SJSA1 (cell line): Measurements from ENCODE around the gene PEPD. TPM values are rescaled to one million over a fixed set of nuclear protein-coding genes. Genes with fewer than 3 reads are reported as not detected.

ENCODE experiments used
- DNase-seq, 2 experiments: peaks; one replicate each; pipeline ENCODE4 v3.0.0-alpha.2; 2015 to 2020; ENCODE audit warnings: low spot score in 2 of 2, low read depth in 1 of 2
- H3K27ac ChIP-seq: fragments of 250-450 bp; sonication (Bioruptor Pico); 2 replicates; pipeline ENCODE4 v1.5.1; 2020; ENCODE audit warnings: mild to moderate bottlenecking, moderate library complexity
- H3K27me3 ChIP-seq: fragments of 250-450 bp; sonication (Bioruptor Pico); replicated peaks from 2 replicates; pipeline ENCODE4 v1.5.1; 2020; ENCODE audit warnings: mild to moderate bottlenecking, moderate library complexity
- H3K36me3 ChIP-seq: fragments of 250-450 bp; sonication (Bioruptor Pico); 2 replicates; pipeline ENCODE4 v1.5.1; 2020; ENCODE audit warnings: mild to moderate bottlenecking
- H3K4me1 ChIP-seq: fragments of 250-450 bp; sonication (Bioruptor Pico); replicated peaks from 2 replicates; pipeline ENCODE4 v1.6.1; 2021; ENCODE audit warnings: mild to moderate bottlenecking
- H3K4me3 ChIP-seq: fragments of 250-450 bp; sonication (Bioruptor Pico); 2 replicates; pipeline ENCODE4 v1.5.1; 2020; ENCODE audit warnings: mild to moderate bottlenecking
- H3K9me3 ChIP-seq: fragments of 250-450 bp; sonication (Bioruptor Pico); replicated peaks from 2 replicates; pipeline ENCODE4 v1.5.1; 2020; ENCODE audit warnings: mild to moderate bottlenecking
- total RNA-seq: library from RNA; depleted of rRNA; stranded (reverse); fragments of >200 nt; shearing (Covaris generic); gene quantifications from 2 replicates; pipeline ENCODE4 v1.2.3, GENCODE V29; 2014

PEPD gene
- total RNA-seq, 1 experiment from 2014 or later = 137 TPM

DNA sequence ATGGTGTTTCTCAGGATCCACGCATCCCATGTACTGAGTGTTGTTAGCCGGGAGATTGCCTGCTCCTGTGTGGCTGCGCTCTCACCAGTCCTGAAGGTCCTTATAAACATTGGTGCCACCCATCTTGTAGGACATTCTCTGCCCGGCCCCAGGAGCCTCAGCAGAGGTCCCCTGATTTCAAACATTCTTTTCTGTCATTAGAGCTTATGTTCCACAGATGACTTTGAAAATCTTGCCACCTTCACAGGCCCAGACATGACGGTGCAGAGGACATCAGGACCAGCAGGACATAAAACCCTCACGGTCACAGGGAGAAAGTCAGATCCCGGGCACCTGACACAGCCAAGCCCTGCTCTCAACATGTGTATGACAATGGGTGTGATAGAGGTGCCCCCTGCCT, 33.2 kb upstream of the PEPD start:
- Histone ChIP-seq H3K9me3 (no peaks in the 10 kb centered on the region), H3K27me3 (peaks cover 31% of the 10 kb centered on the region), H3K4me3 (no peak overlapping the region), H3K27ac (no peak overlapping the region), H3K36me3 (no peaks in the 10 kb centered on the region), H3K4me1 (no peaks in the 10 kb centered on the region)
- no peak for DNase-seq

DNA sequence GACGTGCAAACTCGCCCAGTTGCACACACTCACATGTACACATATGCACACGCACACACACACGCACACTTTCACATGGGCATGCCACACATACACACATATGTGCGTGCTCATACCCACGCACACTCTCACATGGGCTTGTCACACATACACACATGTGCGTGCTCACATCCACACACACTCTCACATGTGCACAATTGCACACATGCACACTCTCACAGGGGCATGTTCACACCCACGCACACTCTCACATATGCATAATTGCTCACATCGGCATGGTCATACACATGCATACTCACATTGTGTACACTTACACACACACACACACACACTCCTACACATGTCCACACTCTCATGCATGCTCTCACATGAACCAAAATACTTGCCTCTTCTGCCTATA, 32.8 kb upstream of the PEPD start:
- Histone ChIP-seq H3K9me3 (no peaks in the 10 kb centered on the region), H3K4me1 (no peaks in the 10 kb centered on the region), H3K36me3 (no peaks in the 10 kb centered on the region), H3K4me3 (no peak overlapping the region), H3K27ac (no peak overlapping the region), H3K27me3 (peaks cover 31% of the 10 kb centered on the region)
- no peak for DNase-seq

DNA sequence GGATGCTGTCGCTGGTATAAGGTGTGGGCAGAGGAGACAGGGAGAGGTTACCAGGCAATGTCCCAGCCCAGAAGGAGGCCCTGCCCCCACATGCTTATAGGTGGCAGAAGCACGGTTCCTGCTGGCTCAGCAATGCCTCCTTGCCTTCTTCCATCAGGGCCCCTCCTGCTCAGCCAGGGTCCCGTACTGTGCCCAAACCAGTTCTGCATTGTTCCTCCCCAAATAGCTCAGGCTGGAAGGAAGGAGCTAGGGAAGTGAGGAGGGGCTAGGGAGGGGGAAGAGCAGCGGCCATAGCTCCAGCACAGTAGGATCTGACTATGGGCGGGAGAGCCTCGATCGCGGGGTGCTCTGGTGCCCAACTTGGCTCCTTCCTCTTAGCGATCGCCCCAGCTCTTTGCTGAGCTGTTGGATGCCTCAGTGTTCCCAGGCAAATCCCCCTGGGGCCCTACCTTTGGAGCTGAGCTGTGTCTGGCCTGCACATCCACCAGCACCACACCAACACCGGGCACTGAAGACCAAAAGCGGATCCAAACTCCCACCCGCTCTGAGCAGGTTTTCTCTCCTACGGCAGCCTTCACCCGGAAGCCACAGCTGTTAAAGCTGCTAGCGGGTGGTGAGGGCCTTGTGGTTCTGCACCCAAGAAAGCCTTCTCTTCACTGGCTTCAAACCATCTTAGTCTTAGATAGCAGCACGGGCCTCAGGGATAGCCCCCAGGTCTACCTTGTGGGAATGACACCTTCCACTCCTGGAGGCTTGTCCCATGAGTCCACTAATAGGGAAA, 32.1 kb upstream of the PEPD start:
- H3K27me3 ChIP-seq = peaks cover 29% of the 10 kb centered on the region
- H3K4me1 ChIP-seq = no peaks in the 10 kb centered on the region
- H3K27ac ChIP-seq = no peak overlapping the region
- no peak overlapping the region for H3K4me3 ChIP-seq
- no peaks in the 10 kb centered on the region for H3K9me3 ChIP-seq
- no peaks in the 10 kb centered on the region for H3K36me3 ChIP-seq
- no peak for DNase-seq

DNA sequence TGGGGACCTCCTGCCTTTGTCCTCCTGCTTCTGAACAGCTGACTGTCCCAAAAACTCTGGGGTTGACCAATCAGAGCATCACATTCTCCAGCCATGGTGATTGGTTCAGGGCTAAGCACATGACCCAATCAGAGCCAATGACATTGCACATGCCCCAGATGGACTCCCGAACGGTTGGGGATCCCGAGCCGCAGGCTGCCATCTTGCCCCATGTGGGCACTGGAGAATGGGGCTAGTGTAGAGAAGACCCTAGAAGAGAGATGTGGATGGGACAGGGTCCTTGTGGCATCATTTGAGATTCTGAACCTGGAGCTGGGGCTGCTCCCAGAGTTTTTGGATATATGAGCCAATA, 31.3 kb upstream of the PEPD start:
- Histone ChIP-seq H3K9me3 (no peaks in the 10 kb centered on the region), H3K27me3 (peaks cover 28% of the 10 kb centered on the region), H3K4me3 (no peak overlapping the region), H3K4me1 (no peaks in the 10 kb centered on the region), H3K27ac (no peak overlapping the region), H3K36me3 (no peaks in the 10 kb centered on the region)
- DNase-seq = no peak

DNA sequence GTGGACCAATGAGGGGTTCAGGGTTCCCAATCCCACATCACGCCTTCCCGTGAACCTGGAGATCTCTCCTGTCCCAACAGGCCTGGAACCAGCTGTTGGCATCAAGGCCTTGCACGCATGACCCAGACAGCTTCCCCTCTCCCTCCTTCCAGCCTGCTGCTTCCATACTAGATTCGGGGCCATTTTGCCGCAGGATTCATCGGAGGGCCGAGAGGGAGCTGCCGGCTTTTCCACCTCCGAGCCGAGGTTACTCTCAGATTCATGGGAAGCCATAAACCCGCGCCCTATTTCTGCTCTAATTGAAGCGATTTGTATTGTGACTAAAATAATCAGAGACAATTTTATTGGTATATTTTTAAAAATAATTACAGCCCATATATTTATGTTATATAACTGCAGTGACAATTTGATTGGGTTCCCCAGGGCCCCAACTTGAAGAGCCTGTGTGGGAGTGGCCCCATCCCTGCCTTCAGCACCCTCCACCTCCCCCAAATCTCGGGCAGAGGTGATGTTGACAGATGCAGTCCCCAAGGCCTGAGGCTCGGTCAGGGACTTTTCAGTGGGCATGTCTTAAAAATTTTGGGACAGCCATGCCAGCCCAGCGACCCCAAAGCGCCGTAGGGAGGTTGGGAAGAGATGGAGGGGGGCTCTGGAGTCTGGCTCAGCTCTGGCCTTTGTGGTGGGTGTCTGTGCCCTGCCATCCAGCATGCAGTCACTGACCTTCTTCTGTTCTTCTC, 30.8 kb upstream of the PEPD start:
- H3K4me3 ChIP-seq = no peak overlapping the region
- no peak overlapping the region for H3K27ac ChIP-seq
- no peaks in the 10 kb centered on the region for H3K4me1 ChIP-seq
- no peaks in the 10 kb centered on the region for H3K36me3 ChIP-seq
- DNase-seq = no peak
- H3K9me3 ChIP-seq = no peaks in the 10 kb centered on the region
- H3K27me3 ChIP-seq = peaks cover 23% of the 10 kb centered on the region; the same call in 1 of the 2 replicates

- H3K4me1 ChIP-seq = no peaks in the 10 kb centered on the region
- H3K4me3 ChIP-seq = no peak overlapping the region
- DNase-seq = no peak
- H3K27me3 ChIP-seq = peaks cover 16% of the 10 kb centered on the region; the same call in 1 of the 2 replicates
- no peaks in the 10 kb centered on the region for H3K36me3 ChIP-seq
- no peaks in the 10 kb centered on the region for H3K9me3 ChIP-seq
- no peak overlapping the region for H3K27ac ChIP-seq
Measured at GRCh38 chr19:33551676-33552075, 30.1 kb upstream of the PEPD start.

GRCh38 chr19:33550768-33551167, 29.2 kb upstream of the PEPD start:
- Histone ChIP-seq H3K4me3 (no peak overlapping the region), H3K27ac (no peak overlapping the region)
- no peak for DNase-seq

DNA sequence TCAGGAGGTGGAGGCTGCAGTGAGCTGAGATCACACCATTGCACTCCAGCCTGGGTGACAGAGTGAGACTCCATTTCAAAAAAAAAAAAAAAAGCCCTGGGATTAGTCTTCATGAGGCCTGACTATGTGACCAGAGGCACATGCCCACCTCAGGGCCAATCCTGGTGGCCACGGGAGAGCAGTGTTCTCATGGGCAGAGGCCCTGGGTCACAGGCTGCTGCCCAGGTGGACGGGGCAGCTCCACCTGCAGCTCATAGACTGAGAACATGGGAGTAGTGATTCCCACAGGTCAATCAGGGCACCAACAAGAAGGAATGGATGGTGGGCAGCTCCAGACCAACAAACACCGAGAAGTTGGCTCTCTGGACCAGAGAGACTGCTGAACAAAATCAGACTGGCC, 26.1 kb upstream of the PEPD start:
- no peaks in the 10 kb centered on the region for H3K9me3 ChIP-seq
- no peak overlapping the region for H3K27ac ChIP-seq
- DNase-seq = no peak
- H3K36me3 ChIP-seq = no peaks in the 10 kb centered on the region
- H3K27me3 ChIP-seq = peaks cover 15% of the 10 kb centered on the region
- no peaks in the 10 kb centered on the region for H3K4me1 ChIP-seq
- no peak overlapping the region for H3K4me3 ChIP-seq

More at GRCh38 chr19:33550768-33551167, 29.2 kb upstream of the PEPD start:
- H3K9me3 ChIP-seq = no peaks in the 10 kb centered on the region
- H3K27me3 ChIP-seq = peaks cover 14% of the 10 kb centered on the region; the same call in 1 of the 2 replicates
- no peaks in the 10 kb centered on the region for H3K36me3 ChIP-seq
- H3K4me1 ChIP-seq = no peaks in the 10 kb centered on the region

- Histone ChIP-seq H3K9me3 (no peaks in the 10 kb centered on the region), H3K27me3 (peaks cover 22% of the 10 kb centered on the region), H3K4me1 (no peaks in the 10 kb centered on the region), H3K36me3 (no peaks in the 10 kb centered on the region), H3K27ac (no peak overlapping the region), H3K4me3 (no peak overlapping the region)
- DNase-seq = no peak
Measured at GRCh38 chr19:33546656-33547055, 25.1 kb upstream of the PEPD start.

- peaks cover 26% of the 10 kb centered on the region for H3K27me3 ChIP-seq
- H3K4me3 ChIP-seq = no peak overlapping the region
- H3K4me1 ChIP-seq = no peaks in the 10 kb centered on the region
- DNase-seq = no peak
- H3K36me3 ChIP-seq = no peaks in the 10 kb centered on the region
- H3K27ac ChIP-seq = no peak overlapping the region
- no peaks in the 10 kb centered on the region for H3K9me3 ChIP-seq
Measured at GRCh38 chr19:33545217-33545981, 23.8 kb upstream of the PEPD start.

DNA sequence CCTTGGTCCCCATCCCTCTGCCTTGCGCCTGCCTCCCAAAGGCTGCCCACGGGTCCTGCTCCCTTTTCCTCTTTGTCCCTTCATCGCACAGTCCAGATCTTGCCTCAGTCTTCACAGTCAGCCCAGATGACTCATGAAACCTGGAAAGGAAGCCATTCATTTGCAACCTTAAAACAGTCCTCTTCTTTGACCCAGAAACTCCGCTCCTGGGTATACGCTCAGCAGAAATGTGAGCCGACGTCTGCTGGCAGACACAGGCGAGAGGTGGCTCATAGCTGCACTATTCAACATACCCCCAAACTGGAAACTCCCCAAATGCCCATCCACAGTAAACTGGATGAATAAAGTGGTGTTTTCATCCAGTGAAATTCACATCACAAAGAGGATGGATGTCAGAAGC, 13.6 kb upstream of the PEPD start:
- no peak for DNase-seq
- Histone ChIP-seq H3K27ac (no peak overlapping the region), H3K4me1 (no peaks in the 10 kb centered on the region), H3K36me3 (no peaks in the 10 kb centered on the region), H3K4me3 (no peak overlapping the region), H3K27me3 (peaks cover 33% of the 10 kb centered on the region), H3K9me3 (no peaks in the 10 kb centered on the region)

GRCh38 chr19:33532859-33533460, 11.4 kb upstream of the PEPD start:
- DNase-seq = no peak
- Histone ChIP-seq H3K36me3 (no peaks in the 10 kb centered on the region), H3K4me1 (no peaks in the 10 kb centered on the region), H3K27me3 (peaks cover 50% of the 10 kb centered on the region), H3K27ac (no peak overlapping the region), H3K4me3 (no peak overlapping the region), H3K9me3 (no peaks in the 10 kb centered on the region)

DNA sequence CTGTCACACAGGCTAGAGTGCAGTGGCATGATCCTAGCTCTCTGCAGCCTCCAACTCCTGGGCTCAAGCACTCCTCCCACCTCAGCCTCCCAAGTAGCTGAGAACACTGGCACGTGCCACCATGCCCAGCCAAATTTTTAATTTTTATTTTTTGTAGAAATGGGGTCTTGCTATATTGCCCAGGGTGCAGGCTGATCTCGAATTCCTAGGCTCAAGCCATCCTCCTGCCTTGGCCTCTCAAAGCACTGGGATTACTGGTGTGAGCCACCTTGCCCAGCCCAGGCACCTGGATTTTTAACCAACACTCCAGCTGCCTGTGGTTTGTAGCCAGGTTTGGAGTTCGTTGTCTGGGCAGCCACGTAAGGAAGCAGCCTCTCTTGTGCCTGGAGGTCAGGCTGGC, 9.3 kb upstream of the PEPD start:
- DNase-seq = no peak
- Histone ChIP-seq H3K4me1 (no peaks in the 10 kb centered on the region), H3K4me3 (no peak overlapping the region), H3K27me3 (peaks cover 61% of the 10 kb centered on the region), H3K9me3 (no peaks in the 10 kb centered on the region), H3K27ac (no peak overlapping the region), H3K36me3 (no peaks in the 10 kb centered on the region)
